GM23248 (cell line): Measurements from ENCODE around the gene ZNF343.

Experiments
- EZH2 ChIP-seq: fragments of 200-600 bp; sonication (generic); IDR thresholded peaks from 2 replicates; pipeline ENCODE4 v1.6.1; 2018; ENCODE audit warnings: antibody characterized with exemption, mild to moderate bottlenecking; ENCODE audit not compliant: insufficient read depth, poor library complexity, severe bottlenecking
- EZH2phosphoT487 ChIP-seq: fragments of 200-600 bp; sonication (generic); IDR thresholded peaks from 2 replicates; pipeline ENCODE4 v1.6.1; 2018; ENCODE audit warnings: antibody characterized with exemption, moderate library complexity, mild to moderate bottlenecking, low read depth; ENCODE audit not compliant: insufficient read depth

DNA sequence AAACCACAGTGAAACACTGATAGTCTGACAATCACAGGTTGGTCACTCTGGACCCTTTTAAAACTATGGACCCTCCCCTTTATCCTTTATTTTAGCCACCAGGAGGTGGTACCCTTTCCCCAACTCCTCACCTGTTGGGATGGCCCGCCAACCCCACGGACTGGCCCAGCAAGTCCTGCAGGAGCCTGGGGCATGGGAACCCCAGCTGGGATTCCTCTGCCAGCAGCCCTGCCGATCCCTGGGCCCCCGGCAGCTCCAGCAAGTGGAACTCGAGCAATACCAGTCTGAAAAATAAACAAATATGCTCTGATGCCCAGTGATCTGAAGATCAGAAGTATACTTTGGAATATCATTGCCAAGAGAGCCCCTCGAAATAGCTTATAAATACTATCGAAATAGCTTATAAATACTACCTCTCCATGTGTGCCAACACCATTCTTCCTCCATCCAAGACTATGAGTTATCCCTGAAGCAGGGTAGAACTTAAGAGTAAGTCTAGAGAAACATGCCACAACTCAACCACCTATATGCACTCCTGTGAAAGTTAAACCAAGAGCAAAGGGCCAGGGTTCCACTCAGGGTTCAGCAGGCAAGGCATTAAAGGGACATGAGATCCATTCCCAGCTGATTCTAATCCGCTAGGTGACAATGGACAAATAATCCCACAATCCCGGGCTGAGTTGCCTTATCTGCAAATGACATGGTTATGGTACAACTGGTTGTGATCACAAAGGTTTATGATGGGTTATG lies 44.9 kb downstream of the ZNF343 start:
- no peak for TF ChIP-seq EZH2
- no peak for TF ChIP-seq EZH2phosphoT487
